HG03095 (cell line): ENCODE results near the gene METTL8.
"Not testable (repeated sequence)": the region's sequence is repeated elsewhere in the genome, so short reads cannot be mapped to it uniquely, and the experiment has no call there.

Source experiments
- ATAC-seq: cut with Tn5 transposase; IDR thresholded peaks from one replicate; pipeline ENCODE4 v1.9.1; 2021; ENCODE audit warnings: moderate library complexity; ENCODE audit not compliant: unreplicated experiment

Gene METTL8

DNA sequence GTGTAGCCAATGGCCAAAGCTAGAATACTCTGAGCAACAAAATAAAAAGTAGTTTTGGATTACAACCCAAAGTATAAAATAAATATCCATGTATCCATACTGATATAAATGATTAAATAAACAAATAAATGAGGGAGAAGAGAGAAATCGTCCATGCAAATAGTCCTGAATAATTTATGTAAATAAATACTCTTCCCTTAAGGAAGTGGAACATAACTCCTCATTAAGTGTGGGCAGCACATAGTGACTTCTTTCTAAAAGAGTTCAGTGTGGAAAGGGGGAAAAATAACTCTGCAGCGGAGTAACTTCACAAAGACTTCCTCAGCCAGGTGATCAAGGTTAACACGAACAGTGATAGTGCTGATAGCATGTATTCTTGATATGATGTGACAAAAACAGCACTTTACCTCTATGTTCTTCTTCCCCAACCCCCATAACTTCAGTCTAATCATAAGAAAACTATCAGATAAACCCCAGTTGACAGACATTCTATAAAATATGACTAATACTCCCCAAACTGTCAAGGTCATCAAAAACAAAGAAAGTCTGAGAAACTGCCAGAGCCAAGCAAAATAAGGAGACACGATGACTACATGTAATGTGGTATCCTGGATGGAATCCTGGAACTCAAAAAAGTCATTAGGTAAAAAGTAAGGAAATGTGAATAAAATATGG is 30.7 kb downstream of the METTL8 start:
- ATAC-seq, result no peak

DNA sequence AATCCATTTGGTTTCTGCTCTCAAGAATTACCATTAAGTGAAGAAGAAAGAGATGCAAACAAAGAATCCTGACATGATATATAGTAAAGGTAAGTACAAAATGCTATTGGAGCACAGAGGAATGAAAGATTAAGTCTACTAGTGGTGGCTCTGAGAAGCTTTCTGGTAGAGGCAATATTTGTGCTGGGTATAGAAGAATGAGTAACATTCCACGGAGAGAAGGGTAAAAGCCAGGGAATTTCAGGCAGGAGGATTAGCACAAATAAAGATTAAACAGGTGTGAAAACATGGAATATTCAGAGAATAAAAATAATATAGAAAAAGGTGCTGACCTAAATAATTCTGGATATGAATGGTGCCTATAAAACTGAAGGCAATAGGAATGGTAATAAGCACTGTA is 31.8 kb downstream of the METTL8 start:
- ATAC-seq, result no peak

DNA sequence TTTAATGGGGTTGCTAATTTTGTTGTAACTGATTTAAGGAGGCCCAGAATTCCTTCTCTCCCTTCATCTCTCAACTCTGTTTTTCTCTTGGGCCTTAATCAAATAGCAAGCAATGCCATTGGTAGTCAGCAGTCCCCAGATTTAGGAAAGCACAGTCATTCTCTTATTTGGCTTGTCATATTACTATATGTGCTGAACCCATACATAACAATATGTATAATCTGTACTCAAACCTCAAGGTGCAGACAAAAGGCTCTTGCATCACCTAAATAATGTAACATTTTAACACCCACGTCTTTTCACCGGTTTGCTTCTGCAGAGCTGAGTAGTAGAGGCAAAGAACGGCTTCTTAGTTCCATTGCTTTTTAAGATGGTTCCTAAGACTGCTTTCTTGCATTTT is 33.4 kb downstream of the METTL8 start:
- no peak for ATAC-seq

- ATAC-seq, result no peak
These were observed 34.5 kb downstream of the METTL8 start for GRCh38 chr2:171399292-171399691.

- ATAC-seq, result no peak
These were observed 39.5 kb downstream of the METTL8 start for GRCh38 chr2:171394164-171394740.

DNA sequence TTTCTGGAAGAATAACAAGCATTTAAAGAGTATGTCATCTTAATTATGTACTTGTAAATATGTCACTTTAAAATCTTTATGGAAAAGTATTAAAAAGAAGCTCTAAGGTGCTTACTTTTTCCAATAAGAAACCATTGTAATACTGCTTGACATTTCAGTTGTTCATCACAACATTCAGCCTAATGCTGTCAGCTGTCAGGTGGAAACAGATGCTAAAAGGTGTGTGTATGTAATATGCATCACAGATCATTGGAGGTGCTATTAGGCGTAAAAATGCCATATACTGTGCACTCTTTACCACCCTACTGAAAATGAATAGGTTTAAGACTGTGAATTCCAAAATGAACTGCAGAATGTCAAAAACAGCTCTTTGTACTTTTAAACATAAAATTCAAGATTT is 40.3 kb downstream of the METTL8 start:
- no peak for ATAC-seq

GRCh38 chr2:171391532-171391931 is 42.3 kb downstream of the METTL8 start:
- no peak for ATAC-seq

GRCh38 chr2:171390941-171391516 is 42.8 kb downstream of the METTL8 start:
- no peak for ATAC-seq

DNA sequence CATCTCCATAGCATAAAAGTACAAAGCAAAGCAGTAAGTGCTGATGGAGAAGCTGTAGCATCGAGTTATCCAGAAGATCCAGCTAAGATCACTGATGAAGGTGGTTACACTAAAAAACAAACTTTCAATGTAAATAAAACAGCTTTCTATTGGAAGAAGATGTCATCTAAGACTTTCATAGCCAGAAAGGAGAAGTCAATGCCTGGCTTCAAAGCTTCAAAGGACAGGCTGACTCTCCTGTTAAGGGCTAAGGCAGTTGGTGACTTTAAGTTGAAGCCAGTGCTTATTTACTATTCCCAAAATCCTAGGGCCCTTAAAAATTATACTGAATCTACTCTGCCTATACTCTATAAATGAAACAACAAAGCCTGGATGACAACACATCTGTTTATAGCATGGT is 44.0 kb downstream of the METTL8 start:
- ATAC-seq, result no peak

DNA sequence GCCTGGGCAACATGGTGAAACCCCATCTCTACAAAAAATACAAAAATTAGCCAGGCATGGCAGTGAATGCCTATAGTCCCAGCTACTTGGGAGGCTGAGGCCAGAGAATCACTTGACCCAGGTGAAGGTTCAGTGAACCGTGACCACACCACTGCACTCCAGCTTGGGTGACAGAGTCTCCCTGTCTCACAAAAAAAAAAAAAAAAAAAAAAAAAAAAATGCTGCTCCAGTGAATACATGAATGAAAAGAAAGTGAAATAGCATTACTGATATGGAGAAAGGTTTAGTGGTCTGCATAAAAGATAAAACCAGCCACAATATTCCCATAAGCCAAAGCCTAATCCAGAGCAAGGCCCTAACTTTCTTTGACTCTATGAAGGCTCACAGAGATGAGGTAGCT is 44.5 kb downstream of the METTL8 start:
- peak; percentile 51 for ATAC-seq

- ATAC-seq, result no peak
These were observed 46.7 kb downstream of the METTL8 start for GRCh38 chr2:171387052-171387451.

GRCh38 chr2:171386627-171387026 is 47.2 kb downstream of the METTL8 start:
- no peak for ATAC-seq

- no peak for ATAC-seq
These were observed 50.7 kb downstream of the METTL8 start for GRCh38 chr2:171383134-171383533.

GRCh38 chr2:171382175-171382574 is 51.6 kb downstream of the METTL8 start:
- not testable (repeated sequence) for ATAC-seq

- ATAC-seq, result not testable (repeated sequence)
These were observed 55.9 kb downstream of the METTL8 start for GRCh38 chr2:171377852-171378251.

DNA sequence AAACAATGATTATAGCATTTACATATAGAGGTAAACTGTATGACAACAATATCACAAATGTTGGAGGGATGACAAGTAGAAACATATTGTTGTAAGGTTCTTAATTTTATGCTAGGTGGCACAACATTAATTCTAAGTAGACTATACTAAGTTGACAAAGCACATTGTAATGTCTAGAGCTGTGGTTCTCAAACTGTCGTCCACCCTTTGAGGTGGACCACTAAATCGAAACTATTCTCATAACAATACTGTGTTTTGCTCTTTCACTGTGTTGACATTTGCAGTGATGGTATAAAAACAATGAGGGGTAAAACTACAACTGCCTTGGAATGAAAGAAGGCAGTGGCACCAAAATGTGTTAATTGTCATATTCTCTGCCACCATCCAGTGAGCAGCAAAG is 66.1 kb downstream of the METTL8 start:
- ATAC-seq, result no peak

GRCh38 chr2:171365778-171366177 is 68.0 kb downstream of the METTL8 start:
- no peak for ATAC-seq

DNA sequence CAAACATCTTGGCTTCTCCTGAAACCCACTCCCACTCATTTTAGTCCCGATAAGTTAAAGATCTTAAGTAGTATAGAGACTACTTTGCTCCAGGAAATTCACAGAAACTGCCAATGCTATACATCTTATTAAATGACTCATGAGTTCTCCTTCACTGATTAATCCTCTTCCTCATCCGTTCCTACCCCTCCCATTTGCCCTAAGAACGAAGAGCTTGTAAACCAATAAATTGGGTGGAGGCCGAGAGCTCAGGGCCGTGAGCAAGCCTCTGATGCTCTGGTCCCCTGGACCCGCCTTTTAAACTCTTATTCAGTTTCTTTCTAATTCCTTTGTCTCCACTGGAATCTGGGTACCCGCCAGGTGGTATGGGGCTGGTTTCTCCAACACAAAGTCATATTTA is 68.6 kb downstream of the METTL8 start:
- ATAC-seq, result no peak

- ATAC-seq, result no peak
These were observed 71.4 kb downstream of the METTL8 start for GRCh38 chr2:171362396-171362795.

- ATAC-seq, result no peak
These were observed 72.9 kb downstream of the METTL8 start for GRCh38 chr2:171360905-171361304.

- ATAC-seq, result not testable (repeated sequence)
These were observed 80.0 kb downstream of the METTL8 start for GRCh38 chr2:171353746-171354145.

GRCh38 chr2:171348056-171348455 is 85.7 kb downstream of the METTL8 start:
- no peak for ATAC-seq
